ENCODE results near the gene RIMS4. TPM values are rescaled to one million over a fixed set of nuclear protein-coding genes. Genes with fewer than 3 reads are reported as not detected.
A peak's percentile ranks its signal among the peaks of the same experiment; 100 is the strongest.

RIMS4 gene
- total and polyA plus RNA-seq, 2 of the 8 experiments (the other 6 are each of a cell fraction or from before 2014, with no cell fraction given), result 13.3 to 44.2 TPM

DNA sequence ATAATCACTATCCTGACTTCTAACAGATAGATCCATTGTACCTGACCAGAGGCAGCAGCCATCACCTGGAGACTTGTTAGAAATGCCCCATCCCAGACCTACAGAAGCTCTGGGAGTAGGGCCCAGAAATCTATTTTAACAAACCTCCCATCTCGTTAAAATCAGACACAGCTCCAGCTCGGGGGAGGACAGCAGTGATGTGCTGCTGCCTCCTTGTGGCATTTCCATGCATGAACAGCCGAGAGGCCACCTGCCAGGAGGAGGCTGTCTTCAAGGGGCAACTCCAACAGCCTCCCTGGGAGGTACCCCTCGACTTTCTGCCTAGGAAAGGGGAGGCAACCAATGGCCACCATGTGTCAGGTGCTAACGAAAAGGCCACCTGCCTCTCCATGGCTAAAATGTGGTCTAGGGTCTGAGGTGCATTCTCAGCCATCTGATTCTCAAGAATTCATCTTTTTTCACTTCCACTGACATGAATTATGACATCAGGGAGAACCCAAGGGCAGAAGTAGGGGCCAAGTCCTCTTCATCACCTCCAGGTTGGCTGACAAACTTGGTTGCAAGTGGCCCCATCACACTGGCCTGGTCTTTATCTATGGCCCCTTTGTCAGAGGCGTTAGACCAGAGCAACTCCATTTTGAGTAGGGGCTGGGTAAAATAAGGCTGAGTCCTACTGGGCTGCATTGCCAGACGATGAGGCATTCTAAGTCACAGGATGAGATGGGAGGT lies 76.8 kb downstream of the RIMS4 start (continued):
- TF ChIP-seq, protein P1, sequence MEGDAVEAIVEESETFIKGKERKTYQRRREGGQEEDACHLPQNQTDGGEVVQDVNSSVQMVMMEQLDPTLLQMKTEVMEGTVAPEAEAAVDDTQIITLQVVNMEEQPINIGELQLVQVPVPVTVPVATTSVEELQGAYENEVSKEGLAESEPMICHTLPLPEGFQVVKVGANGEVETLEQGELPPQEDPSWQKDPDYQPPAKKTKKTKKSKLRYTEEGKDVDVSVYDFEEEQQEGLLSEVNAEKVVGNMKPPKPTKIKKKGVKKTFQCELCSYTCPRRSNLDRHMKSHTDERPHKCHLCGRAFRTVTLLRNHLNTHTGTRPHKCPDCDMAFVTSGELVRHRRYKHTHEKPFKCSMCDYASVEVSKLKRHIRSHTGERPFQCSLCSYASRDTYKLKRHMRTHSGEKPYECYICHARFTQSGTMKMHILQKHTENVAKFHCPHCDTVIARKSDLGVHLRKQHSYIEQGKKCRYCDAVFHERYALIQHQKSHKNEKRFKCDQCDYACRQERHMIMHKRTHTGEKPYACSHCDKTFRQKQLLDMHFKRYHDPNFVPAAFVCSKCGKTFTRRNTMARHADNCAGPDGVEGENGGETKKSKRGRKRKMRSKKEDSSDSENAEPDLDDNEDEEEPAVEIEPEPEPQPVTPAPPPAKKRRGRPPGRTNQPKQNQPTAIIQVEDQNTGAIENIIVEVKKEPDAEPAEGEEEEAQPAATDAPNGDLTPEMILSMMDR (IDR thresholded peaks at IDR 0.05; ENCODE audit: control extremely low read depth in 1 of 3, insufficient read depth in 1 of 3, low read depth in 1 of 3, low read length in 3 of 3), result peak; percentile 90 to 97 (median 96)
- TF ChIP-seq JUN (IDR thresholded peaks at IDR 0.05; ENCODE audit: low read depth, low read length) (no peak), BACH1 (IDR thresholded peaks at IDR 0.05; ENCODE audit: low read length) (no peak)

Measured in H1 (cell line).